Lower lobe of right lung (tissue), 2 donors: ENCODE data around the gene ZNF615. TPM values are rescaled to one million over a fixed set of nuclear protein-coding genes. Genes with fewer than 3 reads are reported as not detected.

Experiments
- ATAC-seq, 2 donors: fragments of 200-7000 bp; cut with Tn5 transposase; one replicate each; pipeline ENCODE4 v1.9.1; 2020 to 2022; ENCODE audit warnings: mild to moderate bottlenecking in 2 of 2, moderate library complexity in 2 of 2
- DNase-seq: peaks from one replicate; pipeline ENCODE4 v3.0.0-alpha.2; 2020
- H3K27ac ChIP-seq: fragments of 200-600 bp; one replicate; pipeline ENCODE4 v1.8.0; 2022
- H3K27me3 ChIP-seq: fragments of 200-600 bp; one replicate; pipeline ENCODE4 v1.8.0; 2022; ENCODE audit warnings: low read depth
- H3K36me3 ChIP-seq: fragments of 200-600 bp; one replicate; pipeline ENCODE4 v1.8.0; 2022; ENCODE audit warnings: mild to moderate bottlenecking
- H3K4me1 ChIP-seq: fragments of 200-600 bp; one replicate; pipeline ENCODE4 v1.8.0; 2022
- H3K4me3 ChIP-seq: fragments of 200-600 bp; one replicate; pipeline ENCODE4 v1.8.0; 2022; ENCODE audit warnings: mild to moderate bottlenecking
- H3K9me3 ChIP-seq: fragments of 200-600 bp; one replicate; pipeline ENCODE4 v1.8.0; 2022
- CTCF ChIP-seq: fragments of 200-600 bp; IDR thresholded peaks from one replicate; pipeline ENCODE4 v1.8.0; 2022; ENCODE audit warnings: antibody characterized with exemption, mild to moderate bottlenecking
- intact Hi-C: fragments of 100-400 bp; cut with DNase I; formaldehyde crosslinking; loops from one replicate; pipeline ENCODE4 v1.11.0; 2022
- total RNA-seq: library from RNA; stranded (reverse); fragmentation: NEBNext Ultra II Directional; extraction: Animal tissue kit (Norgen Biotek cat#: 25700); gene quantifications from one replicate; pipeline ENCODE4 v1.2.1, GENCODE V29; 2021
- donor health status: DM: no; HTN: yes; CAD: no; lungs with severe emphysema.

The ZNF615 gene
- total RNA-seq, 1 donor from 2014 or later, result 9.6 TPM

GRCh38 chr19:52010674-52011073 lies 2.7 kb upstream of the ZNF615 start:
- ATAC-seq, result no peak
- intact Hi-C loops, result no loop called here

GRCh38 chr19:52007451-52007805 lies 583 bp downstream of the ZNF615 start:
- peak overlapping the region; percentile 89 for H3K27ac ChIP-seq
- no peak for TF ChIP-seq CTCF
- H3K27me3 ChIP-seq, result no peaks in the 10 kb centered on the region
- intact Hi-C loops, result no loop called here
- H3K4me3 ChIP-seq, result peak overlapping the region; percentile 80
- ATAC-seq (peak in 1 of 2 donors; percentile 47), DNase-seq (no peak)
- peaks cover 14% of the 10 kb centered on the region for H3K4me1 ChIP-seq
- peaks cover 39% of the 10 kb centered on the region for H3K9me3 ChIP-seq
- peaks cover 10% of the 10 kb centered on the region for H3K36me3 ChIP-seq

More at GRCh38 chr19:52010674-52011073, 2.7 kb upstream of the ZNF615 start:
- Histone ChIP-seq H3K27me3 (no peaks in the 10 kb centered on the region), H3K4me1 (peaks cover 14% of the 10 kb centered on the region), H3K4me3 (no peak overlapping the region), H3K27ac (no peak overlapping the region), H3K36me3 (peaks cover under 1% of the 10 kb centered on the region), H3K9me3 (peaks cover 42% of the 10 kb centered on the region)
- TF ChIP-seq CTCF, result no peak
- DNase-seq, result no peak

- H3K4me3 ChIP-seq, result no peak overlapping the region
- H3K27ac ChIP-seq, result no peak overlapping the region
- intact Hi-C loops, result no loop called here
- no peaks in the 10 kb centered on the region for H3K4me1 ChIP-seq
- H3K36me3 ChIP-seq, result peaks cover 41% of the 10 kb centered on the region
- TF ChIP-seq CTCF, result no peak
- DNase-seq, result no peak
- no peak for ATAC-seq
- no peaks in the 10 kb centered on the region for H3K27me3 ChIP-seq
- peaks cover 99% of the 10 kb centered on the region for H3K9me3 ChIP-seq
These were observed 13.9 kb downstream of the ZNF615 start for GRCh38 chr19:51994048-51994644.

GRCh38 chr19:51993422-51993821 lies 14.6 kb downstream of the ZNF615 start:
- Histone ChIP-seq H3K4me3 (no peak overlapping the region), H3K27ac (no peak overlapping the region), H3K27me3 (no peaks in the 10 kb centered on the region), H3K36me3 (peaks cover 34% of the 10 kb centered on the region), H3K4me1 (no peaks in the 10 kb centered on the region), H3K9me3 (peaks cover 100% of the 10 kb centered on the region)
- DNase-seq, result no peak
- TF ChIP-seq CTCF, result no peak
- intact Hi-C loops, result no loop called here
- no peak for ATAC-seq

GRCh38 chr19:51986309-51987291 lies 21.4 kb downstream of the ZNF615 start, which contains the start of gene ZNF350:
ZNF350 (minus strand) TSS chr19:51986840; CDS start chr19:51974360, 12,480 bp downstream.
- intact Hi-C loops, result no loop called here
- peaks cover 78% of the 10 kb centered on the region for H3K9me3 ChIP-seq
- DNase-seq (peak; percentile 94), ATAC-seq (peak; percentile 100)
- H3K36me3 ChIP-seq, result no peaks in the 10 kb centered on the region
- H3K4me1 ChIP-seq, result peaks cover 12% of the 10 kb centered on the region
- H3K4me3 ChIP-seq, result peak within 1 kb of the TSS; percentile 76
- TF ChIP-seq CTCF, result no peak
- H3K27me3 ChIP-seq, result no peaks in the 10 kb centered on the region
- H3K27ac ChIP-seq, result peak within 1 kb of the TSS; percentile 70
